Transverse colon (tissue), 4 donors: ENCODE data around the gene VWF. TPM values are rescaled to one million over a fixed set of nuclear protein-coding genes. Genes with fewer than 3 reads are reported as not detected.

Experiments used
- DNase-seq: peaks from one replicate; pipeline ENCODE4 v3.0.0-alpha.2; 2019
- H3K27ac ChIP-seq, 4 donors: fragments of 200-600 bp; sonication (generic); 2 replicates each; pipeline ENCODE4 v1.5.1; 2016 to 2018; ENCODE audit warnings: inconsistent platforms in 4 of 4
- H3K27me3 ChIP-seq: fragments of 200-600 bp; sonication (generic); 2 replicates; pipeline ENCODE4 v1.5.1; 2017; ENCODE audit warnings: inconsistent platforms
- H3K36me3 ChIP-seq, 4 donors: fragments of 200-600 bp; sonication (generic); 2 replicates each; pipeline ENCODE4 v1.5.1; 2017 to 2019; ENCODE audit warnings: inconsistent platforms in 4 of 4
- H3K4me1 ChIP-seq, 4 donors: fragments of 200-600 bp; sonication (generic); 2 replicates each; pipeline ENCODE4 v1.5.1; 2017 to 2020; ENCODE audit warnings: inconsistent platforms in 4 of 4
- H3K4me3 ChIP-seq, 4 donors: fragments of 200-600 bp; sonication (generic); 1 replicate in 1 of 4; 2 replicates in 3 of 4; pipeline versions ENCODE4 v1.5.1 to v1.6.1; 2017 to 2019; ENCODE audit warnings: inconsistent platforms in 4 of 4
- H3K9me3 ChIP-seq, 2 donors: fragments of 200-600 bp; sonication (generic); 2 replicates each; pipeline ENCODE4 v1.5.1; 2017 to 2019; ENCODE audit warnings: inconsistent platforms in 2 of 2
- CTCF ChIP-seq, 5 experiments: fragments of 200-600 bp in 3 of 5; fragments of 450-650 bp in 2 of 5; sonication (generic) in 3 of 5; IDR thresholded peaks; 1 replicate in 2 of 5; 2 replicates in 3 of 5; pipeline ENCODE4 v1.5.1; 2016 to 2017; ENCODE audit warnings: antibody characterized with exemption in 5 of 5, inconsistent platforms in 3 of 5, mild to moderate bottlenecking in 2 of 5, moderate library complexity in 1 of 5
- EP300 ChIP-seq: sonication (generic); formaldehyde crosslinking; IDR thresholded peaks from one replicate; pipeline ENCODE4 v1.6.1; 2017; ENCODE audit warnings: antibody characterized with exemption, low read depth
- POLR2A ChIP-seq: fragments of 450-650 bp; IDR thresholded peaks from one replicate; pipeline ENCODE4 v1.6.1; 2016; ENCODE audit warnings: antibody characterized with exemption, mild to moderate bottlenecking, moderate library complexity
- POLR2AphosphoS5 ChIP-seq, 3 donors: sonication (generic); formaldehyde crosslinking; IDR thresholded peaks; one replicate each; pipeline ENCODE4 v1.6.1; 2016; ENCODE audit warnings: antibody characterized with exemption in 3 of 3
- WGBS, 2 donors: methylation state at CpG; one replicate each; pipeline ENCODE4 v1.1.5; 2018; ENCODE audit warnings: low coverage in 1 of 2; 5-methylcytosine and 5-hydroxymethylcytosine counted together
- in situ Hi-C, 4 donors: fragments of 200-750 bp; cut with MboI; loops; one replicate each; pipeline versions ENCODE4 v1.15.0 to v1.15.1; 2017; ENCODE audit warnings: low sequenced_read_pairs in 3 of 4, low pct_ligation_motif_present in 1 of 4, low pct_unique_long_range_greater_than_20kb in 1 of 4
- intact Hi-C: fragments of 100-400 bp; cut with DNase I; formaldehyde crosslinking; loops from one replicate; pipeline ENCODE4 v1.15.1; 2023; ENCODE audit warnings: low total_unique reads
- total RNA-seq, 4 donors: library from RNA; depleted of rRNA; stranded (reverse); fragments of >200 nt; gene quantifications; one replicate each; pipeline ENCODE4 v1.1.0, GENCODE V29; 2016

Gene VWF
- total RNA-seq, 4 donors from 2014 or later, result 31.3 to 71.2 (median 51.5) TPM

DNA sequence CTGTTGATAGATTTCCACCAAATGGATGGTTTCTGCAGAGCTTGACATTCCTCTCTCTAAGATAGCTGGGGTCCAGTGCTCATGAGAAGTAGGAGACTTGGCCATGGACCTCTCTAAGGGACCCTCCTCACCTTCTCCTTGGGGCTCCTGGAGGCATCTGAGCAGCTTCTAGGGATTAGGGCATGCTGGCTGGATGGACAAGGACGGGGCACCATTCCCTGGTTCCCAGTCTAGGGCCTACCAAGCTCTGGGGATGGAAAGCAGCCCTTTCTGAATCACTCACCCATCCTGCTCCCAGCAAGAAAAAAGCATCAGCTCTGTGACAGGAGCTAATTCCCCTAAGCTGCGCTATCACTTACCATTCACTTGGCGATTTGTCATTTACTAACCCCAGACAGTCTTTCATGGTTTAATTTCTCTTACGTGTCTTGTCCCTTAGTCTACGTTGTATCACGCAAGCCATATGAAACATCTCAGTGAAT lies 39.5 kb downstream of the VWF start:
- Histone ChIP-seq H3K9me3 (no peaks in the 10 kb centered on the region), H3K4me1 (peaks cover 5 to 26% (median 9%) of the 10 kb centered on the region in 4 donors), H3K36me3 (no peaks in the 10 kb centered on the region), H3K4me3 (no peak overlapping the region), H3K27me3 (no peaks in the 10 kb centered on the region), H3K27ac (peak overlapping the region in 3 of 4 donors; percentile 39 to 61 (median 59))
- no peak for TF ChIP-seq EP300
- TF ChIP-seq CTCF (IDR thresholded peaks at IDR 0.05), result no peak
- TF ChIP-seq POLR2AphosphoS5 (IDR thresholded peaks at IDR 0.05), result no peak
- in situ Hi-C loops (no loop called here), intact Hi-C loops (no loop called here)
- WGBS, 2 donors, result 93 to 94% methylated on average over 6 of the region's 6 CpGs
- DNase-seq, result no peak

- peak; percentile 15 for DNase-seq
- no peak overlapping the region for H3K4me3 ChIP-seq
- H3K36me3 ChIP-seq, result no peaks in the 10 kb centered on the region
- H3K4me1 ChIP-seq, result peaks cover 5 to 24% (median 9%) of the 10 kb centered on the region in 4 donors
- no peaks in the 10 kb centered on the region for H3K9me3 ChIP-seq
- no peaks in the 10 kb centered on the region for H3K27me3 ChIP-seq
- TF ChIP-seq EP300, result no peak
- TF ChIP-seq POLR2AphosphoS5 (IDR thresholded peaks at IDR 0.05), result peak in 2 of 3 donors; percentile 64 to 77
- H3K27ac ChIP-seq, result peak overlapping the region in 3 of 4 donors; percentile 39 to 61 (median 59)
- in situ Hi-C loops (no loop called here), intact Hi-C loops (no loop called here)
- 20 to 64% methylated on average over 1 to 7 of the region's 7 CpGs for WGBS, 2 donors
Measured at GRCh38 chr12:6084261-6084968, 40.1 kb downstream of the VWF start.

GRCh38 chr12:6083601-6084000 lies 40.9 kb downstream of the VWF start:
- DNase-seq, result no peak
- Histone ChIP-seq H3K36me3 (no peaks in the 10 kb centered on the region), H3K4me3 (no peak overlapping the region), H3K9me3 (no peaks in the 10 kb centered on the region), H3K27ac (peak overlapping the region in 3 of 4 donors; percentile 12 to 61 (median 42)), H3K27me3 (no peaks in the 10 kb centered on the region), H3K4me1 (peaks cover 0 to 19% (median 7%) of the 10 kb centered on the region in 4 donors)
- 80 to 100% methylated on average over 1 to 4 of the region's 4 CpGs for WGBS, 2 donors
- intact Hi-C loops, result no loop called here
- TF ChIP-seq CTCF (IDR thresholded peaks at IDR 0.05), result no peak
- TF ChIP-seq EP300, result no peak
- no peak for TF ChIP-seq POLR2AphosphoS5 (IDR thresholded peaks at IDR 0.05)
- no peak for TF ChIP-seq POLR2A
- in situ Hi-C loops, result no loop called here

- Histone ChIP-seq H3K36me3 (no peaks in the 10 kb centered on the region), H3K4me3 (no peak overlapping the region), H3K9me3 (no peaks in the 10 kb centered on the region), H3K27ac (peak overlapping the region in 3 of 4 donors; percentile 12 to 42 (median 16)), H3K4me1 (peaks cover 0 to 19% (median 7%) of the 10 kb centered on the region in 4 donors), H3K27me3 (no peaks in the 10 kb centered on the region)
- in situ Hi-C loops (no loop called here), intact Hi-C loops (no loop called here)
- TF ChIP-seq CTCF (IDR thresholded peaks at IDR 0.05) (no peak), POLR2AphosphoS5 (IDR thresholded peaks at IDR 0.05) (peak in 2 of 3 donors; percentile 38 to 69)
- WGBS, 2 donors, result 78 to 81% methylated on average over 2 to 3 of the region's 3 CpGs
- no peak for DNase-seq
Measured at GRCh38 chr12:6082613-6083012, 41.9 kb downstream of the VWF start.
